Uterus (tissue), 4 donors: ENCODE measurements around the gene TMEM178B. TPM values are rescaled to one million over a fixed set of nuclear protein-coding genes. Genes with fewer than 3 reads are reported as not detected.

Source experiments
- DNase-seq, 2 donors: peaks; one replicate each; pipeline ENCODE4 v3.0.0-alpha.2; 2019 to 2020
- H3K27ac ChIP-seq, 2 donors: fragments of 200-600 bp; sonication (generic); 1 replicate in 1 of 2; 2 replicates in 1 of 2; pipeline ENCODE4 v1.5.1; 2016 to 2018
- H3K27me3 ChIP-seq, 2 donors: fragments of 200-600 bp; sonication (generic); one replicate each; pipeline ENCODE4 v1.5.1; 2018 to 2019; ENCODE audit warnings: control low read depth in 1 of 2
- H3K36me3 ChIP-seq, 2 donors: fragments of 200-600 bp; sonication (generic); one replicate each; pipeline ENCODE4 v1.5.1; 2019; ENCODE audit warnings: control low read depth in 1 of 2
- H3K4me1 ChIP-seq, 2 donors: fragments of 200-600 bp; sonication (generic); one replicate each; pipeline ENCODE4 v1.5.1; 2018 to 2019; ENCODE audit warnings: control low read depth in 1 of 2
- H3K4me3 ChIP-seq, 2 donors: fragments of 200-600 bp; sonication (generic); 1 replicate in 1 of 2; 2 replicates in 1 of 2; pipeline ENCODE4 v1.5.1; 2018 to 2019; ENCODE audit warnings: mild to moderate bottlenecking in 1 of 2
- H3K9me3 ChIP-seq, 2 donors: fragments of 200-600 bp; sonication (generic); one replicate each; pipeline ENCODE4 v1.5.1; 2019; ENCODE audit warnings: control low read depth in 1 of 2
- POLR2A ChIP-seq, 2 donors: fragments of 450-650 bp; IDR thresholded peaks; one replicate each; pipeline ENCODE4 v1.6.1; 2016; ENCODE audit warnings: antibody characterized with exemption in 2 of 2, mild to moderate bottlenecking in 1 of 2, moderate library complexity in 1 of 2
- intact Hi-C: fragments of 100-400 bp; cut with DNase I; formaldehyde crosslinking; loops from one replicate; pipeline ENCODE4 v1.15.1; 2023; ENCODE audit warnings: low total_unique reads
- total RNA-seq, 4 donors: library from RNA; depleted of rRNA in 3 of 4; stranded (reverse); fragments of >200 nt in 3 of 4; gene quantifications; one replicate each; pipeline versions ENCODE4 v1.1.0 to v1.2.4, GENCODE V29; 2014 to 2023
- TF ChIP-seq, protein P1 (sequence below), 4 experiments: fragments of 200-600 bp in 2 of 4; fragments of 450-650 bp in 2 of 4; sonication (generic) in 2 of 4; IDR thresholded peaks; one replicate each; pipeline ENCODE4 v1.5.1; 2016 to 2019; ENCODE audit warnings: antibody characterized with exemption in 4 of 4, mild to moderate bottlenecking in 2 of 4, moderate library complexity in 1 of 4
- donor health status: DM: yes; HTN: yes; CAD: no.

Gene TMEM178B
- total RNA-seq, 4 donors from 2014 or later = 0.76 to 3.0 TPM; not detected in 2

DNA sequence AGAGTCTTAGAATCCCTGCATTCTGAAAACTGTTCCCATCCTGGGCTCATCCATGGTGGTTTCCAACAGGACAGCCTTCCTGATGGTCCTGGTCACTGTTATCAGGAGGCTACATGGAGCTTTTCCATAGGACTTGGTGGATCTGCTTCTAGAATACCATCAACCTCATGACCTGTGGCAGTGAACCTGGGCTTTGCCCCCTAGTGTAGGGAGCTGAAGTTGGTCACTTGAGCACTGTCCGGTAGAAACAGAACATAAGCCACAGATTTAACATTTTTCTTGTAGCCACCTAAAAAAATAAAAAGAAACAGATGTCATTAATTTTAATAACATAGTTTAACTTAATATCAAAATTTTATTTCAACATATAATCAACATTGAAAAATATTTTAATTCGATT is 165.8 kb downstream of the TMEM178B start:
- Histone ChIP-seq H3K36me3 (no peaks in the 10 kb centered on the region), H3K27ac (no peak overlapping the region), H3K9me3 (no peaks in the 10 kb centered on the region), H3K4me3 (no peak overlapping the region), H3K4me1 (no peaks in the 10 kb centered on the region), H3K27me3 (no peaks in the 10 kb centered on the region)
- no peak for TF ChIP-seq POLR2A (IDR thresholded peaks at IDR 0.05)
- TF ChIP-seq, protein P1, sequence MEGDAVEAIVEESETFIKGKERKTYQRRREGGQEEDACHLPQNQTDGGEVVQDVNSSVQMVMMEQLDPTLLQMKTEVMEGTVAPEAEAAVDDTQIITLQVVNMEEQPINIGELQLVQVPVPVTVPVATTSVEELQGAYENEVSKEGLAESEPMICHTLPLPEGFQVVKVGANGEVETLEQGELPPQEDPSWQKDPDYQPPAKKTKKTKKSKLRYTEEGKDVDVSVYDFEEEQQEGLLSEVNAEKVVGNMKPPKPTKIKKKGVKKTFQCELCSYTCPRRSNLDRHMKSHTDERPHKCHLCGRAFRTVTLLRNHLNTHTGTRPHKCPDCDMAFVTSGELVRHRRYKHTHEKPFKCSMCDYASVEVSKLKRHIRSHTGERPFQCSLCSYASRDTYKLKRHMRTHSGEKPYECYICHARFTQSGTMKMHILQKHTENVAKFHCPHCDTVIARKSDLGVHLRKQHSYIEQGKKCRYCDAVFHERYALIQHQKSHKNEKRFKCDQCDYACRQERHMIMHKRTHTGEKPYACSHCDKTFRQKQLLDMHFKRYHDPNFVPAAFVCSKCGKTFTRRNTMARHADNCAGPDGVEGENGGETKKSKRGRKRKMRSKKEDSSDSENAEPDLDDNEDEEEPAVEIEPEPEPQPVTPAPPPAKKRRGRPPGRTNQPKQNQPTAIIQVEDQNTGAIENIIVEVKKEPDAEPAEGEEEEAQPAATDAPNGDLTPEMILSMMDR (IDR thresholded peaks at IDR 0.05) = no peak
- DNase-seq = no peak
- intact Hi-C loops = no loop called here

DNA sequence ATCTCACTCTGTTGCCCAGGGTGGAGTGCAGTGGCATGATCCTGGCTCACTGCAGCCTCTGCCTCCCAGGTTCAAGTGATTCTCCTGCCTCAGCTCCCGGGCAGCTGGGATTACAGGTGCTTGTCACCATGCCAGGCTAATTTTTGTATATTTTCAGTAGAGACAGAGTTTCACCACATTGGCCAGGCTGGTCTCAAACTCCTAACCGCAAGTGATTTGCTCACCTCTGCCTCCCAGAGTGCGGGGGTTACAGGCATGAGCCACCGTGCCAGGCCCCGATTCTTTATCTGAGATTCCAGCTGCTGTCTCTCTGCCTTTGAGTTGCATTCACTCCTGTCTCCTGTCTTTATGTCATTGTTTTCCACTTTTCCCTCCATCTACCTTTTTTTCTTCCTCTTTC is 168.7 kb downstream of the TMEM178B start:
- Histone ChIP-seq H3K9me3 (no peaks in the 10 kb centered on the region), H3K4me1 (no peaks in the 10 kb centered on the region), H3K27ac (no peak overlapping the region), H3K36me3 (no peaks in the 10 kb centered on the region), H3K4me3 (no peak overlapping the region), H3K27me3 (no peaks in the 10 kb centered on the region)
- DNase-seq = no peak
- TF ChIP-seq, protein P1 (IDR thresholded peaks at IDR 0.05) = no peak
- no peak for TF ChIP-seq POLR2A (IDR thresholded peaks at IDR 0.05)
- intact Hi-C loops = no loop called here

DNA sequence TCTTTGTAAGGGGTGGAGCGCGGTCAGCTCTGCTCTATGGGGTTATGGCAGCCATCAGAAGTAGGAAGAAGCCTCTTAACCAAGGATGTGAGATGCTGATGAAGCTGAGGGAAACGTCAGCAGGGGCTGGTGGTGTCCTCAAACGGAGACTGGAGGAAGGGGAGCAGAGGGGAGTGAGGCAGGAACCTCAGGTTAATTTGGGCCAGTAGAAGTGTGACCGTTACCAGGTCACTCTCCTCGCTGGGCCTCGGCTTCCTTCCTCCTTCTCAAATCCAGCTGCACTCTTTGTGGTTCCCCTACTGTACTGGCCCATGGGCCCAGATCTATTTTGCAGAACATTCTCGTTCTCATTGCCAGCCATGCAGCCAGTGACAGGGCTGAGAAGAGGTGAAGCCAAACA is 169.5 kb downstream of the TMEM178B start:
- intact Hi-C loops = no loop called here
- Histone ChIP-seq H3K27ac (no peak overlapping the region), H3K27me3 (no peaks in the 10 kb centered on the region), H3K36me3 (no peaks in the 10 kb centered on the region), H3K9me3 (no peaks in the 10 kb centered on the region), H3K4me3 (no peak overlapping the region), H3K4me1 (no peaks in the 10 kb centered on the region)
- TF ChIP-seq, protein P1 (IDR thresholded peaks at IDR 0.05) = no peak
- no peak for TF ChIP-seq POLR2A (IDR thresholded peaks at IDR 0.05)
- DNase-seq = no peak

DNA sequence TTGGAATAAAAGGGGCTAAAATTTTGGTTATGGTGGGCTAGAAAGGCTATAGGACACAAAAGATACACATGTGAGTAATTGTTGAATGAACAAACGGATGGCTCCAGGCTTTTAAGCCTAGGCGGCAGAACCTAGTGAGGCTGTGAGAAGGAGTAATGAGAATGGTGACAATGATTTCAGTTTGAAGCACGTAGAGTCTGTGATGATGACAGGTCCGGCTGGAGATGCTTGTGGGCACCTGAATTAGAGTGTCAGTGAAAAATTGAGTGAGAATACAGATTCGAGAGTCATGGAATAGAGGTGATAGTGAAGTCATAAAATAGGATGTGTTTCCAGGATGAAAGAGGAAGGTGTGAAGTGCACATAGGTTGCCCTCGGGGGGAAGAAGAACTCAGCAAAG is 170.6 kb downstream of the TMEM178B start:
- DNase-seq = no peak
- Histone ChIP-seq H3K4me3 (no peak overlapping the region), H3K9me3 (no peaks in the 10 kb centered on the region), H3K27ac (no peak overlapping the region), H3K4me1 (no peaks in the 10 kb centered on the region), H3K36me3 (no peaks in the 10 kb centered on the region), H3K27me3 (no peaks in the 10 kb centered on the region)
- intact Hi-C loops = no loop called here
- TF ChIP-seq POLR2A (IDR thresholded peaks at IDR 0.05) = no peak
- TF ChIP-seq, protein P1 (IDR thresholded peaks at IDR 0.05) = no peak

DNA sequence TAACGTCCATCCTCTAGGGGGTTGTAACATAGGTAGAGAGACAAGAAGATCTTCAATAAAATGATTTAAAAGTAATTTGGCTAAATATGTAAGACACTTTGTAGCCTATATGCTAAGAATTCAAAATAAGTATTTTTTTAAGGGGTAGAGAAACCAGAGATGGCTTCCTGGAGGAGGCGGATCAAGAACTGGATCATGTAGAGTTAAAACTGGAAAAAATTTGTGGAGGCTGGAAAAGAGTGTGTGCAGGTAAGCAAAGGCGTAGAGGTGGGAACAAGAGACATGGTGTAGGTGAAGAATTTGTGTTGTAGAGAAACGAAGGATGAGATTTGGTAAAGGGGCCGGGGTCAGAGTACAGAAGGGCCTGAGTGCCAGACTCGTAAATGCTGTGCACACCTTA is 172.6 kb downstream of the TMEM178B start:
- no peak for TF ChIP-seq POLR2A (IDR thresholded peaks at IDR 0.05)
- TF ChIP-seq, protein P1 (IDR thresholded peaks at IDR 0.05) = no peak
- no peak overlapping the region for H3K4me3 ChIP-seq
- H3K36me3 ChIP-seq = no peaks in the 10 kb centered on the region
- H3K27me3 ChIP-seq = no peaks in the 10 kb centered on the region
- H3K9me3 ChIP-seq = no peaks in the 10 kb centered on the region
- no peaks in the 10 kb centered on the region for H3K4me1 ChIP-seq
- intact Hi-C loops = no loop called here
- no peak for DNase-seq
- H3K27ac ChIP-seq = no peak overlapping the region
